Activated CD4-positive, alpha-beta T cell treated with anti-CD3 and anti-CD28 coated beads, Interleukin-2, amount 50 U/mL, for 1 hour (primary cell): Measurements from ENCODE around the gene DMPK.
"Not testable (repeated sequence)": the region's sequence is repeated elsewhere in the genome, so short reads cannot be mapped to it uniquely, and the experiment has no call there.

Source experiments
- DNase-seq: peaks from one replicate; pipeline ENCODE4 v3.0.0-alpha.2; 2020

Gene DMPK

DNA sequence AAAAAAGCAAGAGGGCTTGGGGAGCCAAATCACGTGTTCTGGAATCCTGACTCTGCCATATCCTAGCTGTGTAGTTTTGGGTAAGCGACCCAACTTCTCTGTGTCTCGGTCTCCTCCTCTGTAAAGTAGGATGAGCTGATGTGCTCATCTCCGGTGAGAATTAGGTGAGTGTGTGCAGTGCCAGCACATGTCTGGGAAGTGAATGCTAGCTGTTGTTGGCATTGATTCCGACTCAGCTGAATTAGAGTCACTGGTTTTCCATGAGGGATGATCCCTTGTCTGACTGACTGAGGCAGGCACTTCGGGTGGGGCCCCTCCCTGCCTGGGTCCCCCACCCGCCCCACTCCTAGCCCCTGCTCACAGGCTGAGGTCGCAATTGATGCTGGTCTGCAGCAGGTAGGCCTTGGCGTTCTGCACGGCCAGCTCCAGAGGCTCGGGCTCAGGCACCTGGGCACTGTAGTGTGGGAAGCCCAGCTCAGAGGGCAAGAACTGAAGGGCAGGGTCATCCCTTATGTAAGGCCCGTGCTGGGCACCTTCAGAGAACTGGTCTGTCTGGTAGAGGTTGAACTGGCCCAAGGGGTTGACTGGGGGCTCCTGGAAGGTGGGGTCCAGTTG lies 32.0 kb upstream of the DMPK start:
- DNase-seq: no peak

DNA sequence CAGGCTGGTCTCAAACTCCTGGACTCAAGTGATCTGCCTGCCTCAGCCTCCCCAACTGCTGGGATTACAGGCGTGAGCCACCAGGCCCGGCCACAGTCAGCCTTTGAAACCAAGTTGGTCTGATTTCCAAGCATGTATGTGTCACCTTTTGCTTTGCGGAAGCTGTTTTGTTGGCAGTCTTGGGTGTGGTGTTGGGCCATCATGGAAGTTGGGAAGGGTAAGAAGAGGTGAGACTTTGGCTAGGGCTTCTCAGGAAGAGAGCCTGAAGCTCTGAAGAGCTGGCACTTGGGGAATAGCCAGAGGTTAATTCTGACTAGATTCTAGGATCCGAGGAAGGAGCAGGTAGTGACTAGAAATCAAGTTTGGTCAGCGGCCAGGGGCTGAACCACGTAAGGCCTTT lies 30.0 kb upstream of the DMPK start:
- no peak for DNase-seq

DNA sequence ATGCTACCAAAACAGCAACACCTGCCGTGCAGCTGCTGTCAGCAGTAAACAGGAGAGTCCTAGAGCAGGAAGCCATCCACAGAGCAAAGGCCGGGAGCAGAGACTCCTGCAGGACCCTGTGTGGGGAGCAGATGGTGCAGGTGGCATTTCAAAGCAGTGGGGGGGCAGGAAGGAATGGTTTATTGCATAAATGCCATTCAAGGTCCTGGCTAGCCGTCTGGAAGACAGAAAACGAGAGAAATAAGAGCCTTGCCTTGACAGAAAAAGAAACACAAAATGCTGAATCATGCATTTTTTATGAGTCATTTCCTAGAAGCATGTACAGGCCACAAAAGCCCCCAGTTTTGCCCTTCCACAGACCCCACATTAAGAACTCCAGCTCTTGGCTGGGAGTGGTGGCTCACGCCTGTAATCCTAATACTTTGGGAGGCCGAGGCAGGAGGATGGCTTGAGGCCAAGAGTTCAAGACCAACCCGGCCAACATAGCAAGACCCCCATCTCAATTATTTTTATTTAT lies 27.4 kb upstream of the DMPK start:
- no peak for DNase-seq

DNA sequence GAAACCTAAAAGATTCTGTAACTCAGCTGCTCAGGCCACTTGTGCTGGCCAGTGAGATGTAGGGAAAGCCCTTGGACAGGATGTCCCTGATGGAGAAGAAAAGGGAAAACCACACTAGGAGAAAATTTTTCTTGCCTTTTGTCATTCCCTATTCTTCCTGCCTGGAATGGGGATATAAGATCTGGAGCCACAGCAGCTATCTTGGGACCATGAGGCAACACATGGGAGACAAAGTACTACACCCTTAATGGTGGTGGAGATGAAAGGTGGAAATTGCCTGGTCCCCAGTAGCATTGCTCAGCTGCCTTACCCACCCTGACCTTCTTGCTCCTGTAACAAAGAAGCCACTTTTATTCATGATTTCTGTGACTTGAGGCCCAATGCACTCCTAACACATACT lies 23.4 kb upstream of the DMPK start:
- no peak for DNase-seq

DNA sequence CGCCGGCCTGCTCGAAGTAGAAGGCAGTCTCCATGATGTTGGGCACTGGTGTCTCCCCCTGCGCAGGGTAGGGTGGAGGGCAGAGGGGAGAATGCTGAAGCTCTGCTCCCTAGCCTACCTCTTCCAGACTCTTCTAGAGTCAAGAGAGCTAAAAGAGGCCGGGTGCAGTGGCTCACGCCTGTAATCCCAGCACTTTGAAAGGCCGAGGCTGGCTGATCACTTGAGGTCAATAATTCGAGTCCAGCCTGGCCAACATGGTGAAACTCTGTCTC lies 22.6 kb upstream of the DMPK start:
- no peak for DNase-seq

DNA sequence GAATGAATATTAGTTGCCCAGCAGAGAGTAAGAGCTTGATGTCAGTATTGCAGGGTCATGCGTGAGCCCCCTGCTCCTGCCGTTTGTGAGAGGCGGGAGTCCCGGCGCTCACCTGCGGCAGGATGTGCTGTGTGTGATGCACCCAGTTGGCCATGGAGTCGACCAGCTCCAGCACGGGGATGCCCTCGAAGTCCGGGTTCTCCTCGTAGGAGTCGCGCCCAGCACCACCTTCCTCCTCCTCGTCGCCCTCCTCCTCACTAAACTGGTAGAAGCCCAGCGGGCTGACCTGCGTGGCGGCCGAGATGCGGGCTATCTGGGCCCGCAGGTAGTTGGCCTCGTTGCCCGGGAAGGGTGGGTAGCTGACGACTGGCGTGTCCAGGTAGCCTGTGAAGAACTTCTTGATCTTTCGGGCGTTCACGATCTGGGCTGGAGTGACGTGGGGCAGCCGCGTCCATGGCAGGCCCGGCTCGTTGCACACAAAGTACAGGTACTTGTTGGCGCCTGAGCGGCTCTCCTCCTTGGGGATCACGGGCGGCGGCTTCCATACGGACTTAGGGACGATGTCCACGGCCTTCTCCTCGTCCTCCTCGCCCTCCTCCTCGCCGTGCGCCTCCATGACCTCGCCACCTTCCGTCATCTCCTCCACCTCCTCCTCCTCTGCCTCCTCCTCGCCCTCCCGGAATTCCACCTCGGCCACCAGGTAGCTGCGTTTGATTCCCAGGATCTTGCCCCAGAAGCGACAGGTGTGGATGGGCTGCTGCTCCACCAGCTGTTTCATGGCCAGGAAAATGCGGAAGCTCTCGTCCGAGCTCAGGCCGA lies 22.1 kb upstream of the DMPK start:
- DNase-seq: no peak

DNA sequence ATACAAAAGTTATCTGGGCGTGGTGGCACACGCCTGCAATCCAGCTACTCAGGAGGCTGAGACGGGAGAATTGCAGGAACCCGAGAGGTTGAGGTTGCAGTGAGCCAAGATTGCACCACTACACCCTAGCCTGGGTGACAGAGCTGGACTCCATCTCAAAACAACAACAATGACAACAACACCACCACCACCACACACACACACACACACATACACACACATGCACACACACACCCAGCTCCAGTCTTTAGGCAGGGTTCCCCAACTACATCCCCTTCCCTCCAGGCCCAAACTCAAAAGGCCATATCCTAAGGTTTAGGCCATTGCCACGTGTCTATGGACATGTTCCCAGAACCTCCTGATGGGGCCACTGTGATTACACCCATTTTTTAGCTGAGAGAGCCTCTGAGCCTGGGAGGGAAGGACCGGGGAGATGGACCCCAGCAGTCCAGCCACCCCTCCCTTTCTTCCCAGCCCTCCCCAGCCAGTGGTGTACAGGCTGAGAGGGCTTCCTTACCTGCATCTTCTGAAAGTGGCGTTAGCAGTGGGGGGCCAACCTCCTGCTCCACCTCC lies 19.4 kb upstream of the DMPK start:
- DNase-seq: no peak

DNA sequence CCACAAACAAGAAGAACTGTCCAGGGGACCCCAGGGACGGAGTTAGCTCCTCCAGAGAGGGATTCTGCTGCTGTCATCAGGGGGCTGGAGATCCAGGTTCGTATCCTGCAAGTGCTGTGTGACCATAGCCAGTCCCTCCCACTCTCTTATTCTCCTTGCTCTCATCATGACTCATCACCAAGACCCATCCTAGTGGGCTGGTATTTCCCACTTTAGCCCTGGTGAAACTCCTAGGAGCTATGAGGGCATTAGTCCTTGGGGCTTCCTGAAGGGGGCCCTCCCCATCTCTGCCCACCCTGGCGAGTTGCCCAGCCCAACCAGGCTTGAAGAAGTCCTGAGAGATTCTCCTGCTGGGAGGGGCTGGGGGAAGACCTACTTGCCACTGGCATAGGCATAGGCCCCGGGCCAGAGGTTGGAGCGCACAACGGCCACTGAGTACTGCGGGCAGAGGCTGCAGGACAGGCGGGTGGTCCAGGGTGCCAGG lies 17.8 kb upstream of the DMPK start:
- no peak for DNase-seq

DNA sequence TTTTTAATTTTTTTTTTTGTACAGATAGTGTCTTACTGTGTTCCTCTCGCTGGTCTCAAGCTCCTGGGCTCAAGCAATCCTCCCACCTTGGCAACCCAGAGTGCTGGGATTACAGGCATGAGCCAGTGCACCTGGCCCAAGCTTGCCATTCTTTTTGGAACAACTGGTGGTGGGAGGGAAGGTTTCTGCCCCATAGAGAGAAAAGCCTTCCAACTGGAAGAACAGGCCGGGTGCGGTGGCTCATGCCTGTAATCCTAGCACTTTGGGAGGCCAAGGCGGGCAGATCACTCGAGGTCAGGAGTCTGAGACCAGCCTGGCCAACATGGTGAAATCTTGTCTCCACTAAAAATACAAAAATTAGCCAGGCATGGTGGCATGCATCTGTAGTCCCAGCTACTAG lies 17.3 kb upstream of the DMPK start:
- not testable (repeated sequence) for DNase-seq

DNA sequence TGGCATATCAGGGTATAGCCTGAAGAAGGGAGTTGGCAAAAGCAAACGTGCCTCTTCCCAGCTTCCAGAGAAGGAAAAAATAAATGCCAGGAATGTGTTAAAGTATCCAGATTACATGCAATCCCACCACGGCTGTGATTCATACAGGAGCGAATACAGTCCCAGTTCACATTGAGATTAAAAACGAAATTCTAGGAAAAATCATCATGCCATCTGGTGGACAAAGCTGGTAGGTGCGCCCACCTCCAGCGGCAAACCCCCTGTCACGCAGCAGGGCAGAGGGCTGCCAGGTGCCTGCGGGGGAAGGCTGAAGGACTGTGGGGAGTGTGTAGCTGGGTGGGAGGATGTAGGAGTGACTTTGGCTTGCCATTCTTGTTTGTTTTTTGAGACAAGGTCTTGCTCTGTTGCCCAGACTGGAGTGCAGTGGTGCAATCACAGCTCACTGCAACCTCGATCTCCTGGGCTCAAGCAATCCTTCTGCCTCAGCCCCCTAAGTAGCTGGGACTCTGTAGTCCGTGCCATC lies 16.8 kb upstream of the DMPK start:
- peak; percentile 61 for DNase-seq

DNA sequence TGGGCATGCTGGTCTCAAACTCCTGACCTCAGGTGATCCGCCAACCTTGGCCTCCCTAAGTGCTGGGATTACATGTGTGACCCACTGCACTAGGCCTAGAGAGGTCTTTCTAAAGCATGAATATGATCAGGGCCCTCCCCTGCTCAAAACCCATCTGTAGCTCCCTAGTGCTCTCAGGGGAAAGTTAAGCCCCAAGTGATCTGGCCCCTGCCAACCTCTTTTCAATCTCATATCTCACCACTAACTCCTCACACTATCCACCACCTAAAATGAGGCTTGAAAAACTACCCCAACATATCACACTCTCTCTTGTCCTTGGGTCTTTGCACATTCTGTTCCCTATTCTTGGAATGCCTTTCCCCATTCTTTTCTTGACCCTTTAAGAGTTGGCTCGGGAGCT lies 12.3 kb upstream of the DMPK start:
- no peak for DNase-seq

DNA sequence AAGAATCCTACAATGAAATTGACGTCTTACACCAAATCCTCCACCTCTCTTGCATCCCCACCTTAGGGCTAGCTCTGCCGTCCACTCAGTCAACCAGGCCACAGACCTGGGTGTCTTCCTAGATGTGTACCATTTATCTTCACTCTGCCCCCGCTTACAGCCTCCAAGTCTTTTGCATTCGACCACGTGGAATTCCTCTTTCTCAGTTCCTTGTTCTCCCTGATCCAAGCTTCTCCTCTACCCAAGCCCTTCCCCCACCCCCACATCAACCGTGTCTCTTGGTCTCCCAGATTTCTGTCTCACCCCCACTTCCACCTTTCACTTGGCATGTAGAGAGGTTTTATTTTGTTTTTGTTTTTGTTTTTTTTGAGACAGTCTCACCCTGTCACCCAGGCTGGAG lies 11.6 kb upstream of the DMPK start:
- no peak for DNase-seq

DNA sequence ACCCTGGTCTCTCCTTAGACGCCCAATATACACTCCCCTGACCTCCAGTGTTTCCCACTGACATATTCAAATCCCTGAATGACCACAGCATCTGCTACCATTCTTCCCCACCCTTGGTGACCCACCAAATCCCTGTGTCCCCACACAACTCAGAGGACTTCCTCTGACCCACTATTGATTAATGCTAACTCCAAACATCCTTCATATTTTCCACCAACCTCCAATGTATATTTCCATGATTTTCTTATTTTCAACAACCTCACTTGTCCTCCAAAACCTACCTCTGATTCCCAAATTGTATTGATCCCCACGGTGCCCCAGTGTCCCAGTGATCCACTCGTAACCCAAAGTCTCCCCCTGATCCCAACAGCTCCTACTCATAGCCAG lies 10.9 kb upstream of the DMPK start:
- no peak for DNase-seq

DNA sequence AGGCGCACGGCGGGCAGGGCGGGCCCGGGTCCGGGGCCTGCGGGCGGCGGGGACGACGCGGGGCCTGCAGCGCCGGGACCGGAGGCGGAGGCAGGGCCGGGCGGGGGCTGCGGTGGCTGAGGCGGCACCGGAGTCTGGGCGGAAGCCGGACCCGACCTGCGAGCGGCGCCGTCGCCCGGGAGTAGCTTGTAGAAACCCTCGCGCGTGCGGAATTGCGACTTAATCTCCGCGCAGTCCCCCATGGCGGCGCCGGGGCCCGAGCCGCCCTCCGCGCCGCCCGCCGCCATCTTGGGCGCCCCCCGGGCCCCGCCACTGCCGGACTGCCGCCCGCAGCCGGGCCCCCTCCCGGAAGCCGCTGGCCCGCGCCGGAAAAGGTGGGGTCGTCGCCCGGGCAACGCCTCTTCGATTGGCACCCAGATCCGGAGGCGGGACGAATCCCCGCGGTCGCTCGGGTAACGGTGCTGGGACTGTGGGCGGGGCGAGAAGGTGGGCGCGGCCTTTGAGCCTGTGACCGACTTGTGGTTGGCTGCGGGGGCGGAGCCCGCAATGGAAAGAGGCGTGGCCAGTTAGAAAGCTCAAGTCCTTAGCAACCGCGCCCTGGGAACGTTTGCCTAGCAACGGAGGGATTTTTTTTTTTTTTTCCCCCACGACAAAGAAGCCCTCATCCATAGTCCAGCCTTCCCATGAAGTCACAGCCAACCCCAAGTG lies 10.3 kb upstream of the DMPK start, which contains the start of gene DMWD:
TSS of gene DMWD (minus strand) at position 376 of the 708 bp plus-strand sequence. CDS start at position 287, 89 bp downstream.
- DNase-seq: peak; percentile 100

DNA sequence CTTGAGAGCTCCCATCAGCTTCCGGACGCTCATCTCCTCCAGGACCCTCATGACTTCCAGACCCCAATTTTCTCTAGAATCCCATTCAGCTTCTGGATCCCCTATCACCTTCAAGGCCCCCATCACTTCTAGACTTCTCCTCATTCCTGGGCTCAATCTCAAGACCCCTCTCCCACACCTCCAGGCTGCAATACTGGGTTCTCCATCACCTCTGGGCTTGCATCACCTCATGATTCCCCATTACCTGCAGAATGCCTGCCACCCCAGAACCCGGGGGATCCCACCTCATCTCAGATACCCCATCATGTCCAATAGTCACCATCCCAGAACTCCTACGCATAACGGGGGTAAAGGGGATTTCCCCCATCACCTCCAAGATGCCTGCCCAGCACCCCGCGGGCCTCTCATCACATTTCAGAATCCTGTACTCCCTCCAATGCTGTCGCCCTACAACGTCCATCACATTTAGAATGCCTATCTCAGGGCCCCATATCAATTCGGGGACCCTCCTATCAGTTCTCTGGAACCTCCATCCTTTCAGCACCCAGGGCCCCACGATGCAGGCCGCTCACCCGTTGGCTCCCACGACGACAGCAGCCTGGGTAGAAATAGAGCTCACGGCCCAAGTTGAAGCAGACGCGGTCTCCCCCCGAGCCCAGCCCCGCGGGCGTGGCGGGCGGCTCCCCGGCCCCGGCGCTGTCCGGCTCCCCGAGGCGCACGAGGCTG lies 9.6 kb upstream of the DMPK start:
- no peak for DNase-seq

DNA sequence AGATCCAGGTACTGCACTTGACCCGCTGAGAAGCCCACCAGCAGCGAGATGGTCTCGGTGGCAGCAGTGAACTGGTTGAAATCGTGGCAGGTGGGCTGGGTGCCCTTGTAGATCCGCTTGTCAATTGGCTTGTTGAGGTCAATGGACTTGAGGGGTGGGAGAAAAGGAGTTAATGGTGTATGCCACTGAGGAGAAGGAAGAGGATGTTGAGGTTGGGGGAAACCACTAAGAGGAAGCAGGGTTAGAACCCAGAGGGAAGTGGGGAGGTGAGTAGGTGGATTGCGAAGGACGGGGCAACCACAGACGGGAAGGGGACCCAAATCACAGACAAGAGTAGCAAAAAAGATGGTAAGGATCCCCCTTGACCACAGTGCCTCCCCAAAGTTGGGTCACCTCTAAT lies 8.7 kb upstream of the DMPK start:
- no peak for DNase-seq

DNA sequence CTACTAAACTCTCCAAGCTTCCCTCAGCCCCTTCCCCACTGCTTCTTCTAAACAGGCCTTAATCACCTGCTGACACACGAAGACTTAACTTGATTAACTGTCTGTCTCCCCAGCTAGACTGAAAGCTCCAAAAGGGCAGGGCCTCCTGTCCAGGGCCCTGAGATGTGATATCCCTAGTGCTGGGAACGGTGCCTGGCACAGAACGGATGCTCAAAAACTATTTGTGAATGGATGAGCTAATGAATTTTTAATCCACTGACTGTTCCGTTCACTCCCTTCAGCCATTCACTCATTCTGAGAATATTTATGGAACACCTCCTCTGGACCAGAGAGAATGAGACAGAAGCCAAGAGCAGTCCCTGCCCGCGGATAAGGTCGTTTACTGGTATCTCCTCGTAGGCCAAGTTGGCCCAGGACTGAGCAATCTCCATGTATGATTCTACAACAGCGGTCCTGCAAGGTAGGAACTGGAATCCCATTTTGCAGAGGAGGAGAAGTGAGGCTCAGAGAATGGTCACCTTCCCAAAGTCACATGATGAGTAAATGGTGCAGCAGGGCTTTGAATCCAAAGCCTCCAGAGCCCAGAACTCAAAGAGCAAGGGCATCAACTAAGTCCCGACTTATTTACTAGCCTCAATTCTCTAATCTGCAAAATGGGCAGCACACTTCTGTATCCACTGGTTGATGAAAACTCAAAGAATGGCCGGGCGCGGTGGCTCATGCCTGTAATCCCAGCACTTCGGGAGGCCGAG lies 6.9 kb upstream of the DMPK start:
- DNase-seq: no peak

DNA sequence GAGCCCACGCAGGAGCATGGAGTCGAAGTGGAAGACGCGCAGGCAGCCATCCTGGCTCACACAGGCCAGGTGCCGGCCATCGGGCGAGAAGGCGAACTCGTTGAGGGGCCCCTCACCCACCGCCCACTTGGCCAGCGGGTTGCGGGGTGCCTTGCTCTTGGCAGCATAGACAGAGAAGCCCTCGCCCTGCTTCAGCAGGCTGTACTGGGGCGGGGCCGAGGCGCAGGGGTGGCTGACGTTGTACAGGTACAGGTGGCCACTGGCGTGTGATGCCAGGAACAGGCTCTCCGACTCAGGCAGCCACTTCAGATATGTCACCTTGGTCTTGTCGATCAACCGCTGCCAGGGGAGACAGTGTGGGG lies 4.2 kb upstream of the DMPK start:
- no peak for DNase-seq

DNA sequence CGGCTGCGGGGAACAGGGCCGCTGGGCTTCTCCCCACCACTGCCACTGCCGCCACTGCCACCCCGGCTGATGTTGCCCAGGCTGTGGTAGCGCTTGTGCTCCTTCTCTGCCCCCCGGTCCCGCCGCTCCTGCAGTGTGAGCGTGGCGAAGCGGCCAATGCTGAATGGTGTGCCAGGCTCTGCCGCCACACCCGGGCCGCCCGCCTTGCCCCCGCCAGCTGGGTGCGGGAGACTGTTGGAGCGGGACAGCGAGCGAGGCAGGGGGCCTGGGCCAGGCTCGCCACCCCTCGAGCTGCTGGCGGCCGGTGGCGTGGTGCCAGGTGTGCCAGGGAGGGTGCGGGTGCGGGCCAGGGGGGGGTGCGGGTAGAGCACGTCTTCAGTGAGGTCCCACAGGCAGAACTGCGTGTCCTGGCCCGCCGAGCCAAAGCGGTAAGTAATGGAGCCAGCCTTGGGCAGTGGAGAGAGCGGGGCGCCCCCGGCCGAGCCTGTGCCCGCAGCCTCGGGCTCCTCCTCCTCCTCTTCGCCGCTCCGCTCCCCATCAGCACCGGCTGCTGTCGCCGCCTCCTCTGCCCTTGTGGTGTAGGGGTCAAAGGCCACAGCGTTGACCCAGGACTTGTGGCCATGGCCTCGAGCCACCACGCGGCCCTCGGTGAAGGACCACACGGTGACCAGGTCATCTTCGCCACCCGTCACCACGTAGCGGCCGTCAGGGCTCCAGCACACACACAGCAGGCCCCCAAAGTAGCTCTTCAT lies 3.7 kb upstream of the DMPK start:
- no peak for DNase-seq

DNA sequence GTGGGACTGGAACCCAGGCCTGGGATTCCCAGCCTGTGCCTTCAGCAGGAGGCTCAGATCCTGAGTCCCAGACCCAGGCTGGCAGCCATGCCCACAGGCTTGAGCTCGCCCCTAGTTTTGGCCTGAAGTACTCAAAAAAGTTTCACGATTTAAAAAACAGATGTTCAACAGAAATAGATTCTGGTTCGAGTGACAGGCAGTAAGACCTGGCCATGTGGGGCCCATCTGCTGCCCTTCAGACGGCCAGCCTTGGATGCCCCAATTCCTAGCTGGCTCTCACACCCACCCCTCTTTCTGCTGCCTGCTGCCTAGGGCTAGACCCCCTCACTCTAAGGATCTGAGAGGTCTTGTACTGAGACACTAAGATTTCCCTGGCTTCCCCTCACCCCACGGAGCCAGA lies 2.8 kb upstream of the DMPK start:
- no peak for DNase-seq

DNA sequence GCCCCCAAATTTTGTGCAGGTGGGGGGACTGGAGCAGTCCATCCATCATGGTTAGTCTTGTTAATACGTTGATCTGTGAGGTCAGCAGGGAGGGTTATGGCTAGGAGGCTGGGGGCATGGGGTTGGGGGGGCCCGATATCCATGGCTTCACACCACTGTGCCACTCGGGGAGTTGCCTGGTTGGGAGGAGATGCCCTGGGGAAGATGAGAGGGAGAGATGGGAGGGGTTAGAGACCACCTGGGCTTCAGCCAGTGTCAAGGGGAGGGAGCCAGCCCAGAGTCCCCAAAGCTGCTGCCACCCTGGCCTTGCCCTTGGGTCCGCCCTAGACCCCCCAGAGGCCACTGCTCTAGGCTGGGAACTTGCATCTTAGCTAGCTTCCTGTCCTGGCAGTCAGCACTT lies 1.8 kb upstream of the DMPK start:
- DNase-seq: no peak
